ENCODE measurements around the gene SF3B5. TPM values are rescaled to one million over a fixed set of nuclear protein-coding genes. Genes with fewer than 3 reads are reported as not detected.
A peak's percentile ranks its signal among the peaks of the same experiment; 100 is the strongest.
"Not testable (repeated sequence)": the region's sequence is repeated elsewhere in the genome, so short reads cannot be mapped to it uniquely, and the experiment has no call there.

Gene SF3B5
- total RNA-seq, 1 donor from 2014 or later = 98.2 TPM

DNA sequence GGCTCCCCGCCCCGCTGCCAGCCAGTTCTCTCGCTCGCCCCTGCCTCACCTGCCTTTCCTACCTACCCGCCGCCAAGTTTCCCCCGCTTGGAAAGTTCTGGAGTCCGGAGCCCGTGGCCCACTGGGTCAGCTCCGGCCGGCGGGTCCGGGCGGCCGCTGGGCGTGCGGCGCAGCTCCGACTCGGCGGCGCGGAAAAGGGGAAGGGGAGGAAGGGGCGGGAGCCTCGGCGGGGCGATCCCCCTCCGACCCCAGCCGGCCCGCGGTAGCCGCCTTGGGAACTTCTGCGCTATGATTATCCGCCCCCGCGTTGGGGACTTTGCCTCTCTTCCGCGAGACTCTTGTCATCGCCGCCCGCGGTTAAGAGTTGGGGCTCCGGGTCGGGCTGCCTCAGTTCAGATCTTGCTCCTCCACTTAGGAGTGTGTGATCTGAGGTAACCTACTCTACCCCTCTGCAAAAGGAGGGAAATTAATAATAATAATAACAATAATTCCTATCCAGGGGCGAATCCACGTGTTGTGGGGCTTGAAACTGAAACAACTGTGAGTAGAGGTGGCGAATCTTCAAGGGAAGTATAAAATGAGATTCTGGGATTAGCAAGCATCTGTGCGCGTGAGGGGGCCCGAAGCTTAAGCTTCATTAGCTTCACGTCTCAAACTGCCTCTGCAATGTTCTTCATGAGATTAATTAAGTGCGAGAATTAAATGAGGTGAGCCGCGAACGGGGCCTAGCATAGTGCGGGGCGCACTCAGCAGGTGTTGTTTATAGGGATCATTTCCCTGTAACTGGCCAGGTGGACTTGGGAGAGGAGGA is 30.8 kb downstream of the SF3B5 start:
- DNase-seq (ENCODE audit: low read depth in 2 of 2) = peak in 1 of 2 donors; percentile 11

DNA sequence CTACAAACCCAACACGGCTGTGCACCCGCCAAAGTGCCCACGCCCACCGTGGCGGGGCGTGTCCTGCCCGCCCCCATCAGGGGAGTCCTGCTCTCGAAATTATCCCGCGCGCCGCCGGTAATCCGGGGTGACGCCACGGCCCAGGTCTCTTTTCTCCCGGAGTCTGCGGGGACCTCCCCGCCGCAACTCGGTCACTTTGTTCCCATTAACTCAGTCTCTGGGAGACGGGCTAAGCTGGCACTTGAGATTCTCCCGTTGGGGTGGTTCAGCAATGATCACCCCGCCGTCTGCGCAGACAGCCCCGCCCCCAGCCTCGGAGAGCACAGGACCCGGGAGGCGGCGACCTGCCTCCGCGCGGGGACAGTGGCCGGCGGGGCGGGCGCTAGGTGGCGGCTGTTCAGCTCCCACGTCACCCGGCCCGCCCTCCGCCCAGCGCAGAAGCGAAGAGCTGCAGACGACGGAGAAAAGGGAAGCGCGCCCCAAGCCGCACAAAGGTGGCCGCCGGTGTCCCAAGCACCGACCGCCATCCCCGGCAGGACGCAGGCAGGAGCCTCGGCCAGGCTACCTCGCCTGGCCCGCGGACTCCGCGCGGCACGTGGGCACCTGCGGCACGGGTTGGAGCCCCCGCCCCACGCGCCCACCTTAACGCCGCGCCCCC is 31.5 kb downstream of the SF3B5 start:
- DNase-seq (ENCODE audit: low read depth in 2 of 2) = peak; percentile 34 to 62

GRCh38 chr6:144063246-144063743 is 32.1 kb downstream of the SF3B5 start:
- no peak for DNase-seq (ENCODE audit: low read depth in 2 of 2)

DNA sequence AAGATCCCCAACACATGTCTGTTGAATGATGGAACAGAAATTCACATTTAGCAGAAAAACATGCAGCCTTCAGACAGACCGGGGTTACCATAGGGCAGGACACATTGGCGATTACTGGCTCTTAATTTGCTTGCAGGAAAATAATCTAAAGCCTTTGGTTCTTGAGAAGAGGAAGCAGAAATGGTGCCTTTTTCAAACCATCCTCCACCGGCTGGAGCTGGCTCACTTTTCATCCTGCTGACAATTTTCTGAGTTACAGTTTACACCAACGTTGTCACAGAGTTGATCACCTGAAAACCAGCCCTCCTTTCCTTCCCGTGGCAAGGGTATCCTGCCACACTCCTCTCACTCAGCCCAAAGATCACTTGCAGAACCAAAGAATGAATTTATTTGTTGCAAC is 32.6 kb downstream of the SF3B5 start:
- DNase-seq (ENCODE audit: low read depth in 2 of 2) = no peak

DNA sequence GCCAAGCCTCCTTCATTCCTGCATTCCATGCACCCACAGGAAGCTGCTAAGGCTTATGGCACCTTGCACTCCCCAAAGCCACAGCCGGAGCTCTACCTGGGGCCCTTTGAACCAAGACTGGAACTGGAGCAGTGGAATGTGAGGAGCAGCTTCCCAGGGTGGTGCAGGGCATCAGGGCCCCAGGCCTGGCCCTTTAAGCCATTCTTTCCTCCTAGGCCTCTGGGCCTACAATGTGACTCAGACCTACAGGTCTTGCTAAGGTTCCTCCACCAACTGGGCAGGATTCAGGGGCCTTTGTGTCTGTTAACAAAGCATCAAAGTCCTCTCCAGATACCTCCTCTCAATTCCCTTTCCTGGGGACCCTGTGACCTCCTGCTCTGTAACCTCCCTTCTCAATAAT is 36.2 kb downstream of the SF3B5 start:
- no peak for DNase-seq (ENCODE audit: low read depth in 2 of 2)

DNA sequence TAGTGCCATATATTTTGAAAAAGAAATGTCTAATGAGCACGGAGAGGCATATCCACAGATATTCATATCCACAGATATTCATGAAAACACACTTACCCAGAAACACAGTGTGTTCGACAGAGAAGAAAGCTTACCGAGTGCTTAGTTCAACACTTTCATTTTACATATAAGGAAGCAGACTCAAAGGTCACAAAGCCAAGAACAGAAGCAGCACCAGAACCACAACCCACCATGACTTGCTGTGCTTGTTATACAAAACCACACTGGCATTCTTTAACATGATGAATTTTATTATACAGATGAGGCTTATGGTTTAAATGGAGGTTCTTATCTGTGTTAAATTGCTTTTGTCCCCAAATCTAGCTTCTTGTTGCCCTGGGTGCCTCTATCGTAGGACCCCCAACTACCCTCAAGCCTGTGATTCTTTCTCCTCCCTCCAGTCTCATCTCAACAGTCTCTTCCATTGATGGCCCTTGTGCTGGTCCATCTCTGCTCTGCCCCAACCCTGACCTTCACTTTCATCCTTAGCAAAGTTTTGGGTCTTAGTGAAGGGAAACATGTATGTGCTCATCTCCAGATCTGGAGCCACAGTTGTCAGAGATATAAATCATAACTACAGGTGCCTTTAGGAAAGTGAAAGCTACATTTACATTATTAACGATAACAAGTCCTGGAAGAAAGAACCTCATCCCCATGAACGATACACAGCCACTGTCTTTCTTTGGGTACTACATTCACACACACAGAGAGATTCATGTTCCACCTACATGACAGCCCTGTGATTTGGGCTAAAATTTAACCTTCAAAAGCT is 40.0 kb downstream of the SF3B5 start:
- no peak for DNase-seq (ENCODE audit: low read depth in 2 of 2)

- no peak for DNase-seq (ENCODE audit: low read depth in 2 of 2)
Measured at GRCh38 chr6:144053601-144054000, 41.8 kb downstream of the SF3B5 start.

DNA sequence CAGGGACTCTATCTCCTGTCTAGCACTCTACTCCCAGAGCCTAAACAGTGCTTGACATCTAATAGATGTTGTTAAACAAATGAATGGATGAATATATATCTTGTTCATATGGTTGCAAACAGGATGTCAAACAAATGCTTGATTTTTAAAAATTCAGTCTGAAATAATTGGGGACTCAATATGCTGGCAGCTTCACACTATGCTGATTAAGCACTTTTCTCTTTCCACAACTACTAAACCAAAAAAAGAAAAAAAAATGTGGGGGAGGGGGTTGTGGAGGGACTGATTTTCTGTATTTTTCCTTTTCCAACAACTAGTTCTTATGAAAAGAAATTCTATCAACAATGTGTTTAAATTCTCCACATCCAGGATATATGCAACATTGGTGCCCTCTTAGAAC is 42.9 kb downstream of the SF3B5 start:
- no peak for DNase-seq (ENCODE audit: low read depth in 2 of 2)

DNA sequence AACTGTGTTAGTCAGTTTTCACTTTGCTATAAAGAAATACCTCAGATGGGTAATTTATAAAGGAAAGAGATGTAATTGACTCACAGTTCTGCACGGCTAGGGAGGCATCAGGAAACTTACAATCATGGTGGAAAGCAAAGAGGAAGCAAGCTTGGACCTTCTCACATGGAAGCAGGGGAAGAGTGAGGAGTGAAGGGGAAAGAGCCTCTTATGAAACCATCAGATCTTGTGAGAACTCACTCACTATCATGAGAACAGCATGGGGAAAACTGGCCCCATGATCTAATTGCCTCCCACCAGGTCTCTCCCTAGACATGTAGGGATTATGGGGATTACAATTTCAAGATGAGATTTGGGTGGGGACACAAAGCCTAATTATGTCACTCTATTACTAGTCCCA is 46.0 kb downstream of the SF3B5 start:
- DNase-seq (ENCODE audit: low read depth in 2 of 2) = no peak

DNA sequence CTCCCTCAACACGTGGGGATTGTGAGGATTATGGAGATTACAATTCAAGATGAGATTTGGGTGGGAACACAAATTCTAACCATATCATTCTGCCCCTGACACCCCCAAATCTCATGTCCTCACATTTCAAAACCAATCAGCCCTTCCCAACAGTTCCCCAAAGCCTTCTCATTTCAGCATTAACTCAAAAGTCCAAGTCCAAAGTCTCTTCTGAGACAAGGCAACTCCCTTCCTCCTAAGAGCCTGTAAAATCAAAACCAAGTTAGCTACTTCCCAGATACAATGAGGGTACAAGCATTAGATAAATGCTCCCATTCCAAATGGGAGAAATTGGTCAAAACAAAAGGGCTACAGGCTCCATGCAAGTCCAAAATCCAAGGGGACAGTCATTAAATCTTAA is 47.7 kb downstream of the SF3B5 start:
- DNase-seq (ENCODE audit: low read depth in 2 of 2) = no peak

- DNase-seq (ENCODE audit: low read depth in 2 of 2) = not testable (repeated sequence)
Measured at GRCh38 chr6:144046672-144047071, 48.7 kb downstream of the SF3B5 start.

GRCh38 chr6:144044989-144045388 is 50.4 kb downstream of the SF3B5 start:
- DNase-seq (ENCODE audit: low read depth in 2 of 2) = not testable (repeated sequence)

Other genes with a start within 250 kb of the SF3B5 start
- gene ZC2HC1B, start 231.1 kb downstream of the SF3B5 start, total RNA-seq = not detected in 2 replicates
- gene PLAGL1, start 87.3 kb downstream of the SF3B5 start, total RNA-seq = 2.4 and 5.7 TPM in 2 replicates
- gene STX11, start 54.9 kb upstream of the SF3B5 start, total RNA-seq = 9.4 and 22.6 TPM in 2 replicates
- 414 and 470 TPM in 2 replicates for gene UTRN, start 189.8 kb upstream of the SF3B5 start, total RNA-seq

Measured in lung microvascular endothelial cell (primary cell).